GM13977 (cell line): ENCODE results near the gene DNAJC16.

Source experiments
- DNase-seq: peaks from one replicate; pipeline ENCODE4 v3.0.0; 2012; ENCODE audit warnings: low spot score
- in situ Hi-C: fragments of 300-500 bp; cut with MboI; formaldehyde crosslinking; loops from one replicate; pipeline ENCODE4 v1.12.0; 2022; ENCODE audit warnings: low sequenced_read_pairs, low pct_unique_long_range_greater_than_20kb, mixed read lengths, inconsistent platforms; ENCODE audit not compliant: unreplicated experiment
- TF ChIP-seq, protein P1 (sequence below): IDR thresholded peaks from 2 replicates; pipeline ENCODE4 v1.5.1; 2012; ENCODE audit warnings: mild to moderate bottlenecking, control low read depth; ENCODE audit not compliant: insufficient read depth; ENCODE audit errors: extremely low read depth, missing control alignments

The DNAJC16 gene

GRCh38 chr1:15624133-15624714 is 97.6 kb downstream of the DNAJC16 start:
- in situ Hi-C loops, result no loop called here
- DNase-seq, result no peak
- TF ChIP-seq, protein P1, sequence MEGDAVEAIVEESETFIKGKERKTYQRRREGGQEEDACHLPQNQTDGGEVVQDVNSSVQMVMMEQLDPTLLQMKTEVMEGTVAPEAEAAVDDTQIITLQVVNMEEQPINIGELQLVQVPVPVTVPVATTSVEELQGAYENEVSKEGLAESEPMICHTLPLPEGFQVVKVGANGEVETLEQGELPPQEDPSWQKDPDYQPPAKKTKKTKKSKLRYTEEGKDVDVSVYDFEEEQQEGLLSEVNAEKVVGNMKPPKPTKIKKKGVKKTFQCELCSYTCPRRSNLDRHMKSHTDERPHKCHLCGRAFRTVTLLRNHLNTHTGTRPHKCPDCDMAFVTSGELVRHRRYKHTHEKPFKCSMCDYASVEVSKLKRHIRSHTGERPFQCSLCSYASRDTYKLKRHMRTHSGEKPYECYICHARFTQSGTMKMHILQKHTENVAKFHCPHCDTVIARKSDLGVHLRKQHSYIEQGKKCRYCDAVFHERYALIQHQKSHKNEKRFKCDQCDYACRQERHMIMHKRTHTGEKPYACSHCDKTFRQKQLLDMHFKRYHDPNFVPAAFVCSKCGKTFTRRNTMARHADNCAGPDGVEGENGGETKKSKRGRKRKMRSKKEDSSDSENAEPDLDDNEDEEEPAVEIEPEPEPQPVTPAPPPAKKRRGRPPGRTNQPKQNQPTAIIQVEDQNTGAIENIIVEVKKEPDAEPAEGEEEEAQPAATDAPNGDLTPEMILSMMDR, result no peak

- in situ Hi-C loops, result no loop called here
- TF ChIP-seq, protein P1, result no peak
- no peak for DNase-seq
Measured at GRCh38 chr1:15625056-15625917, 98.6 kb downstream of the DNAJC16 start.
